Measurements from ENCODE around the gene KLF9.
A peak's percentile ranks its signal among the peaks of the same experiment; 100 is the strongest.

Gene KLF9
- long read RNA-seq, donor 1, full-length matches to known transcripts: 3 of 3 reads
- long read RNA-seq, donor 1, partial matches to known transcripts: 0 of 3 reads
- long read RNA-seq, donor 1, other reads (novel, unspliced or antisense): 0 of 3 reads
- long read RNA-seq, donor 2, full-length matches to known transcripts: 4 of 4 reads
- long read RNA-seq, donor 2, partial matches to known transcripts: 0 of 4 reads
- long read RNA-seq, donor 2, other reads (novel, unspliced or antisense): 0 of 4 reads
- long read RNA-seq, donor 3, full-length matches to known transcripts: 2 of 2 reads
- long read RNA-seq, donor 3, partial matches to known transcripts: 0 of 2 reads
- long read RNA-seq, donor 3, other reads (novel, unspliced or antisense): 0 of 2 reads
- long read RNA-seq, donor 4, full-length matches to known transcripts: 5 of 5 reads
- long read RNA-seq, donor 4, partial matches to known transcripts: 0 of 5 reads
- long read RNA-seq, donor 4, other reads (novel, unspliced or antisense): 0 of 5 reads
- long read RNA-seq, donor 5, full-length matches to known transcripts: 7 of 7 reads
- long read RNA-seq, donor 5, partial matches to known transcripts: 0 of 7 reads
- long read RNA-seq, donor 5, other reads (novel, unspliced or antisense): 0 of 7 reads
- long read RNA-seq, donor 6, full-length matches to known transcripts: 3 of 3 reads
- long read RNA-seq, donor 6, partial matches to known transcripts: 0 of 3 reads
- long read RNA-seq, donor 6, other reads (novel, unspliced or antisense): 0 of 3 reads
- long read RNA-seq, donor 7, full-length matches to known transcripts: 6 of 6 reads
- long read RNA-seq, donor 7, partial matches to known transcripts: 0 of 6 reads
- long read RNA-seq, donor 7, other reads (novel, unspliced or antisense): 0 of 6 reads
- long read RNA-seq, donor 8, full-length matches to known transcripts: 3 of 3 reads
- long read RNA-seq, donor 8, partial matches to known transcripts: 0 of 3 reads
- long read RNA-seq, donor 8, other reads (novel, unspliced or antisense): 0 of 3 reads

- DNase-seq: peak; percentile 97
Measured at GRCh38 chr9:70413799-70414775, at the start of gene KLF9. KLF9 (minus strand) TSS chr9:70414657; CDS start chr9:70413363, 1,294 bp downstream.

- no peak for DNase-seq
Measured at GRCh38 chr9:70463877-70464276, 49.4 kb upstream of the KLF9 start.

GRCh38 chr9:70462300-70462699, 47.8 kb upstream of the KLF9 start:
- DNase-seq: no peak

- DNase-seq: no peak
Measured at GRCh38 chr9:70457235-70457634, 42.8 kb upstream of the KLF9 start.

- no peak for DNase-seq
Measured at GRCh38 chr9:70455993-70456704, 41.7 kb upstream of the KLF9 start.

- DNase-seq: no peak
Measured at GRCh38 chr9:70452365-70452764, 37.9 kb upstream of the KLF9 start.

GRCh38 chr9:70451765-70452164, 37.3 kb upstream of the KLF9 start:
- no peak for DNase-seq

GRCh38 chr9:70450738-70451137, 36.3 kb upstream of the KLF9 start:
- no peak for DNase-seq

GRCh38 chr9:70449461-70449860, 35.0 kb upstream of the KLF9 start:
- no peak for DNase-seq

- no peak for DNase-seq
Measured at GRCh38 chr9:70448919-70449318, 34.5 kb upstream of the KLF9 start.

GRCh38 chr9:70444904-70445303, 30.4 kb upstream of the KLF9 start:
- DNase-seq: no peak

GRCh38 chr9:70442328-70442848, 27.9 kb upstream of the KLF9 start:
- no peak for DNase-seq

GRCh38 chr9:70441622-70442021, 27.2 kb upstream of the KLF9 start:
- DNase-seq: no peak

GRCh38 chr9:70439991-70440706, 25.7 kb upstream of the KLF9 start:
- DNase-seq: no peak

GRCh38 chr9:70438341-70438928, 24.0 kb upstream of the KLF9 start:
- no peak for DNase-seq

- DNase-seq: no peak
Measured at GRCh38 chr9:70435948-70436347, 21.5 kb upstream of the KLF9 start.

- DNase-seq: no peak
Measured at GRCh38 chr9:70429899-70430298, 15.4 kb upstream of the KLF9 start.

- DNase-seq: no peak
Measured at GRCh38 chr9:70428781-70429180, 14.3 kb upstream of the KLF9 start.

GRCh38 chr9:70427161-70427945, 12.9 kb upstream of the KLF9 start:
- DNase-seq: no peak
